OCI-LY3 (cell line): ENCODE data around the gene MRC2.

Experiments used
- H2AFZ ChIP-seq: fragments of 200-600, 300-600 bp; shearing (Covaris generic); 2 replicates; pipeline ENCODE4 v1.6.0; 2014; ENCODE audit warnings: antibody characterized with exemption, low read depth, low read length
- H3K27ac ChIP-seq: fragments of 200-600, 300-600 bp; sonication (generic); 2 replicates; pipeline ENCODE4 v1.5.1; 2014; ENCODE audit warnings: mild to moderate bottlenecking, low read length, moderate library complexity, mixed read lengths
- H3K27me3 ChIP-seq: fragments of 200-600, 300-600 bp; sonication (generic); 2 replicates; pipeline ENCODE4 v1.6.1; 2014; ENCODE audit warnings: low read depth, low read length, mixed read lengths
- H3K36me3 ChIP-seq: fragments of 200-600, 300-600 bp; sonication (generic); replicated peaks from 2 replicates; pipeline ENCODE3; 2014; ENCODE audit warnings: low read depth, low read length, mixed read lengths
- H3K4me1 ChIP-seq: fragments of 300-600, 200-600 bp; sonication (generic); 2 replicates; pipeline ENCODE4 v1.6.1; 2014; ENCODE audit warnings: low read length, mixed read lengths
- H3K4me2 ChIP-seq: fragments of 200-600, 300-600 bp; sonication (generic); 2 replicates; pipeline ENCODE4 v1.6.1; 2014; ENCODE audit warnings: low read length, mixed read lengths
- H3K4me3 ChIP-seq: fragments of 300-600, 200-600 bp; sonication (generic); 2 replicates; pipeline ENCODE4 v1.5.1; 2014; ENCODE audit warnings: antibody characterized with exemption, mild to moderate bottlenecking, low read length, moderate library complexity
- H3K79me2 ChIP-seq: fragments of 300-600, 200-600 bp; shearing (Covaris generic); 2 replicates; pipeline ENCODE4 v1.6.1; 2014; ENCODE audit warnings: mild to moderate bottlenecking, low read length, mixed read lengths
- H3K9ac ChIP-seq: fragments of 300-600, 200-600 bp; shearing (Covaris generic); 2 replicates; pipeline ENCODE4 v1.6.0; 2014; ENCODE audit warnings: mild to moderate bottlenecking, low read length, moderate library complexity
- H3K9me3 ChIP-seq: fragments of 200-600, 300-600 bp; shearing (Covaris generic); 2 replicates; pipeline ENCODE4 v1.6.1; 2014; ENCODE audit warnings: low read length, mixed read lengths; ENCODE audit not compliant: insufficient read depth
- H4K20me1 ChIP-seq: fragments of 200-600, 300-600 bp; sonication (generic); 2 replicates; pipeline ENCODE4 v1.6.1; 2016; ENCODE audit warnings: low read length, mixed read lengths; ENCODE audit not compliant: insufficient read depth
- CTCF ChIP-seq: fragments of 200-600, 300-600 bp; sonication (generic); IDR thresholded peaks from 2 replicates; pipeline ENCODE4 v1.5.1; 2014; ENCODE audit warnings: antibody characterized with exemption, low read length, low read depth
- EZH2phosphoT487 ChIP-seq: fragments of 200-600 bp; shearing (Covaris generic); IDR thresholded peaks from 2 replicates; pipeline ENCODE4 v1.6.1; 2018; ENCODE audit warnings: antibody characterized with exemption, mixed run types, low read depth

The MRC2 gene

DNA sequence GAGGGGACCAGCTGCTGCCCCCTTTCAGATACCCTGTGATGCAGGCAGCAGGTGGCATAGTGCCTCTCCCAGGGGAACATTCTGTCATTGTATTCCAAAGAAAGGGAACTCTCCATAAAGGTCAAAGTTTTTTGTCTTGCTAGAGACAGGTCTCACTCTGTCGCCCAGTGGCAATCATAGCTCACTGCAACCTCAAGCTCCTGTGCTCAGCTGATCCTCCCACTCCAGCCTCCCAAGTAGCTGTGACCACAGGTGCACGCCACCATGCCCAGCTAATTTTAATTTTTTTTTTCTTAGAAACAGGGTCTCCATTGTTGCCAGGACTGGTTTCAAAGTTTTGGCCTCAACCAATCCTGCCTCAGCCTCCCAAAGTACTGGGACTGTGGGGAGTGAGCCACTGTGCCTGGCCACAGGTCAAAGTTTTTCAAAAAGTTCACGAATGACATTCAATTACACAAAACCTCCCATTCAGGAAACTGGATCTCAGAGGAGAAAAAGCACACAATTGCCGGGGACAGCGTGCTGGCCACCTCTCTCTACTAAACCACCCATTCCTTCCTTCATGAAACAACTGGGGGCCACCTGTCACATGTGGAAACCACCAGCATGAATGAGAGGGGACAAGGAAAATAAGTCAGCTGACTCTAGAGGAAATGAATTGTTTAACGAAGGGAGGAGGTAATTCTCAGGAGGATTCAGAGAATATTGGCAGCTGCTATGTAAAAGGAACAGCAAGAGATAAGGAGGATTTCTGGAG lies 100.6 kb downstream of the MRC2 start:
- no peak overlapping the region for H3K4me3 ChIP-seq
- TF ChIP-seq CTCF (0 out of 2 replicates have a peak, but pooled peaks have one; percentile 17), EZH2phosphoT487 (no peak)
- no peaks in the 10 kb centered on the region for H3K9me3 ChIP-seq
- no peak overlapping the region for H3K27ac ChIP-seq
- H3K9ac ChIP-seq = no peak overlapping the region
- no peaks in the 10 kb centered on the region for H4K20me1 ChIP-seq
- peak overlapping the region; percentile 15; the same call in 1 of the 2 replicates for H3K4me2 ChIP-seq
- no peaks in the 10 kb centered on the region for H3K79me2 ChIP-seq
- no peaks in the 10 kb centered on the region for H3K27me3 ChIP-seq
- H2AFZ ChIP-seq = no peak overlapping the region
- peaks cover 4% of the 10 kb centered on the region for H3K36me3 ChIP-seq
- H3K4me1 ChIP-seq = peaks cover 39% of the 10 kb centered on the region

DNA sequence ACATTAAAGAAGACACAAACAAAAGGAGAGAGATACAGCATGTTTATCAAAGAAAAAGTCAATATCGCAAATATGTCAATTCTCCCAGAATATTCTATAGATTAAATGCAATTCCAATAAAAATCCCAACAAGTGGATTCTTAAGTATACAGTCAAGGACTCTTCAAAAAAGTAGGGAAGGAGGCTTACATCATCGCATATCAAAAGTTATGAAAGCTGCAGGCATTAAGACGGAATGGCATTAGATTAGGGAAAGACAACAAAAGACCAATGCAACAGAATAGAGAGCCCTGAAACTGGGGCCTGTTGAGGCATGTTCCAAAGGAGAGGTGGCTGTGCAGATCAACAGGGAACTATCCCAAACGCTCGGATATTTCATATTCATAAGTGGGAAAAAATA lies 104.7 kb downstream of the MRC2 start:
- TF ChIP-seq CTCF (no peak), EZH2phosphoT487 (no peak)
- H2AFZ ChIP-seq = no peak overlapping the region
- no peaks in the 10 kb centered on the region for H3K79me2 ChIP-seq

DNA sequence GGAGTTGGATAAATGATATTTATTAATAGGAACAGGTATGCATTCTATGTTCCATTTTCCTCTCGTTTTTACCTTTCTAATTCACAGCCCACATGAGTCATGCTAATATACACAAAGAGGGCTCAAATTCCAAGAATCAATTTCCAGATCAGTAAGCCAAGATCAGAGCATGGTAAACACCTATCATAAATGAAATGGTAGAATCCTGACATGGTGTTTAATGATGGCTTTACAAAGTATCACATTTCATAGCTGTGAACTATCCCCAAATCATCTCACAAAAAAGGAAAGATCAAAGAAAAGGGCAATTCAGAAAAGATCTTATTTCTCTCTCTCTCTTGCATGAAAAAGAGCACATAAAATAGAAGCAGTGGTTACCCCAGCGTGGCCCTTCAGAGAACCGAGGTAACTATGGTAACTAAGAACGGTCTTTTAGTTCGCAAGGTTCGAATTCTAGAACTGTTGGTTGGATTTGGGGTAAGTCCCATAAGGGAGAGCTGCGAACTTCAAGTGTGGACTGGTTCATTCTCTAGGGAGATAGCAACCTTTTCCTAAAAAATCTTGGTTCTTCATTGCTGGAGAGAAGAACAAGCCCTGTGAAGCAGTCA lies 107.7 kb downstream of the MRC2 start:
- no peak overlapping the region for H3K27ac ChIP-seq
- no peak overlapping the region for H3K4me3 ChIP-seq
- no peak overlapping the region for H2AFZ ChIP-seq
- H3K9me3 ChIP-seq = no peaks in the 10 kb centered on the region
- no peaks in the 10 kb centered on the region for H3K4me1 ChIP-seq
- no peaks in the 10 kb centered on the region for H3K27me3 ChIP-seq
- H3K9ac ChIP-seq = no peak overlapping the region
- no peaks in the 10 kb centered on the region for H3K36me3 ChIP-seq
- no peaks in the 10 kb centered on the region for H3K79me2 ChIP-seq
- TF ChIP-seq EZH2phosphoT487 = no peak
- no peak for TF ChIP-seq CTCF
- no peak overlapping the region for H3K4me2 ChIP-seq
- no peaks in the 10 kb centered on the region for H4K20me1 ChIP-seq

More for the DNA sequence above, 104.7 kb downstream of the MRC2 start:
- Histone ChIP-seq H3K36me3 (peaks cover 4% of the 10 kb centered on the region), H3K4me3 (no peak overlapping the region), H3K4me2 (no peak overlapping the region), H3K9ac (no peak overlapping the region), H3K9me3 (no peaks in the 10 kb centered on the region), H3K4me1 (peaks cover 9% of the 10 kb centered on the region), H3K27me3 (no peaks in the 10 kb centered on the region), H3K27ac (no peak overlapping the region), H4K20me1 (no peaks in the 10 kb centered on the region)

GRCh38 chr17:62737513-62737912 lies 110.0 kb downstream of the MRC2 start:
- Histone ChIP-seq H3K9ac (no peak overlapping the region), H3K4me1 (peaks cover 6% of the 10 kb centered on the region), H3K4me3 (no peak overlapping the region), H3K79me2 (no peaks in the 10 kb centered on the region), H3K36me3 (no peaks in the 10 kb centered on the region), H3K9me3 (no peaks in the 10 kb centered on the region), H4K20me1 (no peaks in the 10 kb centered on the region), H3K27ac (no peak overlapping the region), H3K27me3 (no peaks in the 10 kb centered on the region), H3K4me2 (no peak overlapping the region), H2AFZ (no peak overlapping the region)
- TF ChIP-seq EZH2phosphoT487 (no peak), CTCF (no peak)
